GM23248 (cell line): ENCODE results near the gene GNAS.

Source experiments
- EZH2 ChIP-seq: fragments of 200-600 bp; sonication (generic); IDR thresholded peaks from 2 replicates; pipeline ENCODE4 v1.6.1; 2018; ENCODE audit warnings: antibody characterized with exemption, mild to moderate bottlenecking; ENCODE audit not compliant: insufficient read depth, poor library complexity, severe bottlenecking
- EZH2phosphoT487 ChIP-seq: fragments of 200-600 bp; sonication (generic); IDR thresholded peaks from 2 replicates; pipeline ENCODE4 v1.6.1; 2018; ENCODE audit warnings: antibody characterized with exemption, moderate library complexity, mild to moderate bottlenecking, low read depth; ENCODE audit not compliant: insufficient read depth

DNA sequence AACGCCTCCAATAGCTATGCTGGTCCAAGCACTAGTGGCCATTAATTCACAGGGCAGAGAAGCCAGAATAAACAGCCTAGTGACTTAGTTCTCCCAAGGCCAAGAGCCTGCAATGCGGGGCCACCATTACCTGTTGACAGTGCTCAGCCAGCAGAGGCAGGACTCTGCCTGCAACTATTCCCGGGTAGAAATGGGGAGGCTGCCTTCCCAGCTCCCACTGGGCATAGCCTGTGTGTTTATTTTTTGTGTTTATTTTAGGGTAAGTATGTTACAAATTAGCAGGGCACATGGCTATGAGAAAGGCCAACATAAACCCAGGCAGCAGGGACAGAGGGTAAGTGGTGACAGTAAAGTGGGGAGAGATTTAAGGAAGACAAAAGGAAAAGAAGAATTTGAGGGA, 6.8 kb upstream of the GNAS start:
- TF ChIP-seq EZH2: no peak
- TF ChIP-seq EZH2phosphoT487: no peak
